ENCODE results near the gene SPSB1. TPM values are rescaled to one million over a fixed set of nuclear protein-coding genes. Genes with fewer than 3 reads are reported as not detected.

The SPSB1 gene
- total RNA-seq, 2 experiments from 2014 or later = 8.2 to 9.0 TPM

DNA sequence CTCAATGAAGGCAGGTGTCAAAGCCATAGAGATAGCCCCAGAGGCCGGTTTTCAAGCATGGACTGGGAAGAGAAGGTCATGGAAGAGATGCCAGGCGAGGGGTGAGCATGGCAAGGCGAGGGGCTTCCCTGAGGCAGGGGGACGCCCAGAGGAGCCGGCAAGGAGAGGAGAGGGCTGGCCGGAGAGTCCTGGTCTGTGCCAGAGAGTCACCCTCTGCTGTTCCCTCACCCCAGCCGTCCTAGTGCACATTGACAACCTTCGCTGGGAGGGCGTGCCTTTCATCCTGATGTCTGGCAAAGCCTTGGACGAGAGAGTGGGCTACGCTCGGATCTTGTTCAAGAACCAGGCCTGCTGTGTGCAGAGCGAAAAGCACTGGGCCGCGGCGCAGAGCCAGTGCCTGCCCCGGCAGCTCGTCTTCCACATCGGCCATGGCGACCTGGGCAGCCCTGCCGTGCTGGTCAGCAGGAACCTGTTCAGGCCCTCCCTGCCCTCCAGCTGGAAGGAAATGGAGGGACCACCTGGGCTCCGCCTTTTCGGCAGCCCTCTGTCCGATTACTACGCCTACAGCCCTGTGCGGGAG lies 29.3 kb upstream of the SPSB1 start:
- no peak for DNase-seq
- Mint-ChIP-seq H3K36me3 (peaks cover 23% of the 10 kb centered on the region), H3K4me1 (peaks cover 7% of the 10 kb centered on the region), H3K27me3 (no peaks in the 10 kb centered on the region), H3K4me3 (no peak overlapping the region), H3K9me3 (ENCODE audit: low read depth) (peaks cover 20% of the 10 kb centered on the region), H3K27ac (no peak overlapping the region)
- CTCF ChIA-PET = interaction anchor here (1.0 to 7.3 kb wide), 2 partner anchors 13 to 192 kb away, joined by 3 to 64 read pairs; no protein-coding TSS in a partner anchor
- ATAC-seq = no peak

DNA sequence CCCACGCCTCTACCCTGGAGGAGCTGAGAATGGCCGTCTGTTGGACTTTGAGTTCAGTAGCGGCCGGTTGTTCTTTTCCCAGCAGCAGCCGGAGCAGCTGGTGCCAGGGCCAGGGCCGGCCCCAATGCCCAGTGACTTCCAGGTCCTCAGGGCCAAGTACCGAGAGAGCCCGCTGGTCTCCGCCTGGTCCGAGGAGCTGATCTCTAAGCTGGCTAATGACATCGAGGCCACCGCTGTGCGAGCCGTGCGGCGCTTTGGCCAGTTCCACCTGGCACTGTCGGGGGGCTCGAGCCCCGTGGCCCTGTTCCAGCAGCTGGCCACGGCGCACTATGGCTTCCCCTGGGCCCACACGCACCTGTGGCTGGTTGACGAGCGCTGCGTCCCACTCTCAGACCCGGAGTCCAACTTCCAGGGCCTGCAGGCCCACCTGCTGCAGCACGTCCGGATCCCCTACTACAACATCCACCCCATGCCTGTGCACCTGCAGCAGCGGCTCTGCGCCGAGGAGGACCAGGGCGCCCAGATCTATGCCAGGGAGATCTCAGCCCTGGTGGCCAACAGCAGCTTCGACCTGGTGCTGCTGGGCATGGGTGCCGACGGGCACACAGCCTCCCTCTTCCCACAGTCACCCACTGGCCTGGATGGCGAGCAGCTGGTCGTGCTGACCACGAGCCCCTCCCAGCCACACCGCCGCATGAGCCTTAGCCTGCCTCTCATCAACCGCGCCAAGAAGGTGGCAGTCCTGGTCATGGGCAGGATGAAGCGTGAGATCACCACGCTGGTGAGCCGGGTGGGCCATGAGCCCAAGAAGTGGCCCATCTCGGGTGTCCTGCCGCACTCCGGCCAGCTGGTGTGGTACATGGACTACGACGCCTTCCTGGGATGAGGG lies 28.5 kb upstream of the SPSB1 start:
- H3K4me3 Mint-ChIP-seq = no peak overlapping the region
- H3K27me3 Mint-ChIP-seq = no peaks in the 10 kb centered on the region
- peaks cover 7% of the 10 kb centered on the region for H3K4me1 Mint-ChIP-seq
- CTCF ChIA-PET = interaction anchor here (1.0 to 7.3 kb wide), 3 partner anchors 14 to 226 kb away, joined by 3 to 84 read pairs (median 64); no protein-coding TSS in a partner anchor
- H3K36me3 Mint-ChIP-seq = peaks cover 17% of the 10 kb centered on the region
- DNase-seq (no peak), ATAC-seq (no peak)
- peaks cover 14% of the 10 kb centered on the region for H3K9me3 Mint-ChIP-seq (ENCODE audit: low read depth)
- H3K27ac Mint-ChIP-seq = no peak overlapping the region

DNA sequence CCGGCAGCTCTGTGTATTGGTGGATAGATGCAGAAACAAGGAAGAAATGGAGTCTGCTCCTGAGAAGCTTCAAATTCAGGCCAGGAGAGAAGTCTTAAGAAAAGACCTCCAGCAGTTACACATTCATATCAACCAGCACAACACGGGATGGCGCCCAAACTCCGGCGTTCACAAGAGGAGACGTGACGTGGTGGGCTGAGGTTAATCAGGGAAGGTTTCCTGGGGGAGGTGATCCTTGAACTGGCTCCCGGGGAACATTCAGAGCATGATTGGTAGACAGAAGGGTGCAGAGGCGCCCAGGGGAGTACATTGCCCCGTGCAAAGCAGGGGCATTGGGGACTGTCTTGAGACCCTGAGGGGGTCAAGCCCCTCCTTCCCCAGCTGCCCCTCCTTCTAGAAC lies 27.7 kb upstream of the SPSB1 start:
- CTCF ChIA-PET = interaction anchor here (0.9 to 7.3 kb wide), 4 partner anchors 24 to 226 kb away, joined by 4 to 84 read pairs (median 50); no protein-coding TSS in a partner anchor
- Mint-ChIP-seq H3K9me3 (ENCODE audit: low read depth) (peaks cover 6% of the 10 kb centered on the region), H3K4me3 (no peak overlapping the region), H3K27ac (no peak overlapping the region), H3K4me1 (peaks cover 7% of the 10 kb centered on the region), H3K36me3 (peaks cover 9% of the 10 kb centered on the region), H3K27me3 (no peaks in the 10 kb centered on the region)
- ATAC-seq (no peak), DNase-seq (no peak)

GRCh38 chr1:9265968-9266367 lies 26.7 kb upstream of the SPSB1 start:
- no peaks in the 10 kb centered on the region for H3K9me3 Mint-ChIP-seq (ENCODE audit: low read depth)
- DNase-seq (no peak), ATAC-seq (no peak)
- no peak overlapping the region for H3K27ac Mint-ChIP-seq
- H3K36me3 Mint-ChIP-seq = peaks cover 2% of the 10 kb centered on the region
- H3K4me3 Mint-ChIP-seq = no peak overlapping the region
- no peaks in the 10 kb centered on the region for H3K27me3 Mint-ChIP-seq
- peaks cover 7% of the 10 kb centered on the region for H3K4me1 Mint-ChIP-seq
- CTCF ChIA-PET = interaction anchor here (0.6 to 7.3 kb wide), 5 partner anchors 23 to 321 kb away, joined by 3 to 84 read pairs (median 37); no protein-coding TSS in a partner anchor

DNA sequence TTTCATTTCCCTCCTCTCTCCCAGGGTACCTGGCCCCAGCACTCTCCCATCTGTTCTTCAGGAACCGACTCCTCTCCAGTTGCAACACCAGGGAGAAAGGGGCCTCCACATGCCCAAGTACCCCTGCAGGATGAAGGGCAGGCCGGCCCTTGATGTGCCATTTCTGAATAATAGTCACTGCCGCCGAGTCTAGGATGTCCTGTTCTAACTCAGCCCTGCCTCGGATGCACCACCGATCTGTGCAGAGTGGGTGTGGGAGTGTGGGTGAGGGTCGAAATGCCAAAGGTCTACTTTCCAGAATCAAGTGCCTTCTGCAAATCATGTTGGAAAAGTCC lies 25.4 kb upstream of the SPSB1 start:
- ATAC-seq = no peak
- Mint-ChIP-seq H3K27ac (no peak overlapping the region), H3K4me1 (peaks cover 7% of the 10 kb centered on the region), H3K9me3 (ENCODE audit: low read depth) (no peaks in the 10 kb centered on the region), H3K4me3 (no peak overlapping the region), H3K27me3 (no peaks in the 10 kb centered on the region), H3K36me3 (no peaks in the 10 kb centered on the region)
- CTCF ChIA-PET = interaction anchor here (0.6 to 7.3 kb wide), 33 partner anchors 8 to 349 kb away, joined by 3 to 84 read pairs (median 4); no protein-coding TSS in a partner anchor
- DNase-seq = no peak

- CTCF ChIA-PET = interaction anchor here (0.6 to 7.3 kb wide), 11 partner anchors 8 to 307 kb away, joined by 3 to 84 read pairs (median 8); no protein-coding TSS in a partner anchor
- no peak for ATAC-seq
- no peak overlapping the region for H3K27ac Mint-ChIP-seq
- H3K4me3 Mint-ChIP-seq = no peak overlapping the region
- no peaks in the 10 kb centered on the region for H3K9me3 Mint-ChIP-seq (ENCODE audit: low read depth)
- H3K27me3 Mint-ChIP-seq = no peaks in the 10 kb centered on the region
- H3K36me3 Mint-ChIP-seq = no peaks in the 10 kb centered on the region
- H3K4me1 Mint-ChIP-seq = peaks cover 7% of the 10 kb centered on the region
- no peak for DNase-seq
These were observed 24.7 kb upstream of the SPSB1 start for GRCh38 chr1:9267827-9268581.

GRCh38 chr1:9269078-9269501 lies 23.6 kb upstream of the SPSB1 start:
- CTCF ChIA-PET = interaction anchor here (1.5 to 7.3 kb wide), 6 partner anchors 13 to 228 kb away, joined by 4 to 84 read pairs (median 24); no protein-coding TSS in a partner anchor
- DNase-seq (no peak), ATAC-seq (no peak)
- Mint-ChIP-seq H3K4me1 (peaks cover 7% of the 10 kb centered on the region), H3K9me3 (ENCODE audit: low read depth) (no peaks in the 10 kb centered on the region), H3K4me3 (no peak overlapping the region), H3K27ac (no peak overlapping the region), H3K27me3 (no peaks in the 10 kb centered on the region), H3K36me3 (no peaks in the 10 kb centered on the region)

GRCh38 chr1:9269721-9270120 lies 23.0 kb upstream of the SPSB1 start:
- H3K27ac Mint-ChIP-seq = no peak overlapping the region
- no peaks in the 10 kb centered on the region for H3K36me3 Mint-ChIP-seq
- no peak overlapping the region for H3K4me3 Mint-ChIP-seq
- ATAC-seq (no peak), DNase-seq (no peak)
- peaks cover 8% of the 10 kb centered on the region for H3K4me1 Mint-ChIP-seq
- no peaks in the 10 kb centered on the region for H3K9me3 Mint-ChIP-seq (ENCODE audit: low read depth)
- H3K27me3 Mint-ChIP-seq = no peaks in the 10 kb centered on the region
- CTCF ChIA-PET = interaction anchor here (1.5 to 7.3 kb wide), 5 partner anchors 12 to 227 kb away, joined by 4 to 84 read pairs (median 20); no protein-coding TSS in a partner anchor

DNA sequence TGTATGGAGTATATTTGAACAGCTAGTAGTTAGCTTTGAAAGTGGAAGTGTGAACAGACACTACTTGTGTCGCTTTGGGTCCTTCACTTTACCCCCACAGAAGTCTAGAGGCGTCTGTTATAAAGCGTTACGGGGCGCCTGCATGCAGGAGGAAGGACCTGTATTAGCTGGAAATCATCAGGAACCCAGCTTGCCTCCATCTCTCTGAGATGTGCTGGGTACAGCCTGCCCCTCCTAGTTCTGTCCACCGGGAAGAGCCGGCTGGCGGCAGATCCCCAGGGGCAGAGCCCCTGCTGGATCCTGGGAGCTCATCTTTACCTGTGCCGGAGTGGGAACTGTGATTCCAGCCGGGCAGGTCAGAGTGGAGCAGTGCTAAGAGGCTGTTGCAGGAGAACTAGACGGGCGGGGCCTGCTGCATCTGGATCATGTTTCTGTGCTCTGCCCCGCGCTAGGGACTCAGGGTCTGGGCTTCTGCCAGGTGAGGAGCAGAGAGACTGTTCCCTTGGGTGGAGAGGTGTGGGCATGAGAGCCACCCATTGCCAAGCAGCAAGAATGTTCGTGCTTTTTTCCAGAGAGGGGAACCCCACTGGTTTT lies 22.3 kb upstream of the SPSB1 start:
- Mint-ChIP-seq H3K4me3 (no peak overlapping the region), H3K4me1 (peaks cover 15% of the 10 kb centered on the region), H3K36me3 (no peaks in the 10 kb centered on the region), H3K27me3 (peaks cover 5% of the 10 kb centered on the region), H3K9me3 (ENCODE audit: low read depth) (no peaks in the 10 kb centered on the region), H3K27ac (no peak overlapping the region)
- ATAC-seq (no peak), DNase-seq (no peak)
- CTCF ChIA-PET = interaction anchor here (1.5 to 7.3 kb wide), 5 partner anchors 12 to 226 kb away, joined by 4 to 84 read pairs (median 20); no protein-coding TSS in a partner anchor

DNA sequence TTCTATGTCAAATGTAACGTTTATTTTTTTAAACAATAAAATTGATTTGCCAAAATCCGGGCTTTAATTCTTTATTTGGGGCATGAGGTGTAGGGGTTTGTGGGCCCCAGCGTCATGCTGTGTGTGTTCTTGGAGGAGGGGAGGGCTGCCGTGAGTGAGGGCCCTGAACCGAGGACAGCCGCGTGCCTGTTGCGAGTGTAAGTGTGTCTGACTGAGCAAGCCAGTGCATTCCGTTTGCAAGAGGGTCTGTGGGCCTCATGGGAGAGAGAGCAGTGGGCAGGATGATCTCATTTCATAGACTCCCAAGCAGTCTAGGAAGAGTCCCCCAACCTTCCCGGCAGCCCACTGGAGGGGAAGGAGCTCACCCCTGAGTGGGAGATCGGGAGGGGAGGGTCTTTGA lies 21.4 kb upstream of the SPSB1 start:
- CTCF ChIA-PET = interaction anchor here (3.5 kb wide), 1 partner anchor 18 kb away, joined by 20 read pairs; no protein-coding TSS in a partner anchor
- H3K36me3 Mint-ChIP-seq = no peaks in the 10 kb centered on the region
- DNase-seq (no peak), ATAC-seq (no peak)
- no peaks in the 10 kb centered on the region for H3K9me3 Mint-ChIP-seq (ENCODE audit: low read depth)
- H3K27me3 Mint-ChIP-seq = peaks cover 6% of the 10 kb centered on the region
- peaks cover 24% of the 10 kb centered on the region for H3K4me1 Mint-ChIP-seq
- H3K27ac Mint-ChIP-seq = no peak overlapping the region
- H3K4me3 Mint-ChIP-seq = no peak overlapping the region

DNA sequence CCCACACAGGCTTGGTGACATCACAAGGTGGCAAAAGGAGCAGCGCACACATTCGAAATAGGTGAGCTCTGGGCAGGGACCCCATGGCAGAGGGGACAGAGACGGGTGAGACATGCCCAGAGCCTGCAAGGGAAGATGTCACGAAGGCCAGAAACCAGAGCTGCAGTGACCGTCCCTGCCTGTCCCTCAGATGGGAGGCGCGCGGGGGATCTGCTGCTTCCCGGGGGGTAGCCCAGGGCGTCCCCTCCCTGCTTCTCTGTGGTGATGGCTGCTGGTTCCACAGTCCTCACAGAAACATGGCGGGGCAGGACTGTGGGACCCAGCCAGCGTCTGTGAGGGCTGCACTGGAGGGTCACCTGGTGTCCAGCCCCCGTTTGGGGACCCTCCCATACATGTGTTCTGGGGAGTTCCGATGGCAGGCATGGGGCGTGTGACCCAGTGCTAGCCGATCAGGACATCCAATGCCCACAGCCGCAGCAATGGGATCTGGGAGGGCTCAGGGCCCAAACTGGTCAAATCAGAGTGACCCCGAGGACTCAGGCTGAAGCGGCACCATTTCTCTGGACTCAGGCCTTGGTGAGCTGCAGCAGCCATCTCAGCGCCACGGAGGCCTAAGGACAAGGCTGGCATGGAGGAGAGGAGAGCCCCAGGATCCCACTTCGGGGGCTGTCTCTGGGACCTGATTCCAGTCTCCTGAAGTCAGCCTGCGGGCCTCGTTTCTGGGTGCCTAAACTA lies 20.7 kb upstream of the SPSB1 start:
- DNase-seq (no peak), ATAC-seq (no peak)
- Mint-ChIP-seq H3K36me3 (peaks cover 1% of the 10 kb centered on the region), H3K27ac (no peak overlapping the region), H3K27me3 (peaks cover 6% of the 10 kb centered on the region), H3K9me3 (ENCODE audit: low read depth) (no peaks in the 10 kb centered on the region), H3K4me3 (no peak overlapping the region), H3K4me1 (peaks cover 26% of the 10 kb centered on the region)
- CTCF ChIA-PET = interaction anchor here (1.2 to 2.4 kb wide), 5 partner anchors 17 to 219 kb away, joined by 3 to 12 read pairs (median 3); no protein-coding TSS in a partner anchor

DNA sequence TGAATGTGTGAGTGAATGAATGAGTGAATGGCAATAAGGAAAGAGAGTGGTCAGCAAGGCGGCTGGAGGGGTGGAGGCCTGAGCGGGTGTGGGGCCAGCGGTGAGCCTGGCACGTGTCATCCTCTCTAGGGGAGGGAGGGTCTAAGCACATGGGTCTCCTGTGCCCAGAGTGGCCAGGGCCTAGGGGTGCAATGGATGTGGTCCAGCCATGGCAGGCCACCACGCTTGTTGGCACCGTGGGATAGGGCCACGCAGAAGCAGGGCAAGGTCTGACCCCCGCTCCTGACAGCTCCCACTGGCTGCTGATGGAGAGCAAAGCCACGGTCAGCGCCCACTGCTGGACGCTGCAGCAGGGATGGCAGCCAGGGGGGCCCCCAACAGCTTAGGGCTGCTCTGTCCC lies 19.5 kb upstream of the SPSB1 start:
- CTCF ChIA-PET = interaction anchor here (1.2 to 2.4 kb wide), 4 partner anchors 16 to 218 kb away, joined by 3 to 12 read pairs (median 4); no protein-coding TSS in a partner anchor
- Mint-ChIP-seq H3K36me3 (peaks cover 1% of the 10 kb centered on the region), H3K27me3 (peaks cover 6% of the 10 kb centered on the region), H3K9me3 (ENCODE audit: low read depth) (no peaks in the 10 kb centered on the region), H3K27ac (no peak overlapping the region), H3K4me3 (no peak overlapping the region), H3K4me1 (peaks cover 23% of the 10 kb centered on the region)
- DNase-seq (no peak), ATAC-seq (no peak)

Data from activated CD8-positive, alpha-beta memory T cell treated with anti-CD3 and anti-CD28 coated beads, Interleukin-2, amount 10 ng/mL, durations not matched to agents 7 days and 5 days (primary cell).